ENCODE results near the gene SHC3. TPM values are rescaled to one million over a fixed set of nuclear protein-coding genes. Genes with fewer than 3 reads are reported as not detected.
"Not testable (repeated sequence)": the region's sequence is repeated elsewhere in the genome, so short reads cannot be mapped to it uniquely, and the experiment has no call there.

SHC3 gene, protein sequence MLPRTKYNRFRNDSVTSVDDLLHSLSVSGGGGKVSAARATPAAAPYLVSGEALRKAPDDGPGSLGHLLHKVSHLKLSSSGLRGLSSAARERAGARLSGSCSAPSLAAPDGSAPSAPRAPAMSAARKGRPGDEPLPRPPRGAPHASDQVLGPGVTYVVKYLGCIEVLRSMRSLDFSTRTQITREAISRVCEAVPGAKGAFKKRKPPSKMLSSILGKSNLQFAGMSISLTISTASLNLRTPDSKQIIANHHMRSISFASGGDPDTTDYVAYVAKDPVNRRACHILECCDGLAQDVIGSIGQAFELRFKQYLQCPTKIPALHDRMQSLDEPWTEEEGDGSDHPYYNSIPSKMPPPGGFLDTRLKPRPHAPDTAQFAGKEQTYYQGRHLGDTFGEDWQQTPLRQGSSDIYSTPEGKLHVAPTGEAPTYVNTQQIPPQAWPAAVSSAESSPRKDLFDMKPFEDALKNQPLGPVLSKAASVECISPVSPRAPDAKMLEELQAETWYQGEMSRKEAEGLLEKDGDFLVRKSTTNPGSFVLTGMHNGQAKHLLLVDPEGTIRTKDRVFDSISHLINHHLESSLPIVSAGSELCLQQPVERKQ
- 0.10 TPM for total RNA-seq

DNA sequence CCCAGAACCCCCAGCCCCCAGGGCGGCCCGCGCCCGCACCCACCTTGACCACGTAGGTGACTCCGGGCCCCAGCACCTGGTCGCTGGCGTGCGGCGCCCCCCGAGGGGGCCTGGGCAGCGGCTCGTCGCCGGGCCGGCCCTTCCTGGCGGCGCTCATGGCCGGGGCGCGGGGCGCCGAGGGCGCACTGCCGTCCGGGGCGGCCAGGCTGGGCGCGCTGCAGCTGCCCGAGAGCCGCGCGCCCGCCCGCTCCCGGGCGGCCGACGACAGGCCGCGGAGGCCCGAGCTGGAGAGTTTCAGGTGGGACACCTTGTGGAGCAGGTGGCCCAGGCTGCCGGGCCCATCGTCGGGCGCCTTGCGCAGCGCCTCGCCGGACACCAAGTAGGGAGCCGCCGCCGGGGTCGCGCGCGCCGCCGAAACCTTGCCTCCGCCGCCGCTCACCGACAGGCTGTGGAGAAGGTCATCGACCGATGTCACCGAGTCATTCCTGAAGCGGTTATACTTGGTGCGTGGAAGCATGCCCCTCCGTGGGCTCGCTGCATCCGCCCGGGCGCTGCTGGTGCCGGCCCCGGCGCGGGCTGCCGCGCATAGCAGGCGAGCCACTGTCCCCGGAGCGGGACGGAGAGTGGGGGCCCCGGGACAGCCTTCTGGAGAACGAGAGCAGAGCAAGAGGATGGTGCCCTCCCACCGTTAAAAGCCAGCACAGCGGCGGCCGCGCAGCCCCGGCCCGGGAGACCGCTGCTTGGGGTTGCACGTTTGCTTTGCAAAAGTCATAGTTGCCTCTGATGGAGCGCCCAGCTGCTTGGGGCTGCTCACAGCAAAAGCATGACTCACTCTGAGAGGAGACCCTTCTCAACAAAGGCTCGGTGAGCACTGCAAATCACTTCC is at the start of gene SHC3:
TSS of gene SHC3 (minus strand) at position 875 of the 886 bp plus-strand sequence. CDS start at position 517, 358 bp downstream.
- DNase-seq (ENCODE audit: low spot score) (no peak), ATAC-seq (peak; percentile 2)

DNA sequence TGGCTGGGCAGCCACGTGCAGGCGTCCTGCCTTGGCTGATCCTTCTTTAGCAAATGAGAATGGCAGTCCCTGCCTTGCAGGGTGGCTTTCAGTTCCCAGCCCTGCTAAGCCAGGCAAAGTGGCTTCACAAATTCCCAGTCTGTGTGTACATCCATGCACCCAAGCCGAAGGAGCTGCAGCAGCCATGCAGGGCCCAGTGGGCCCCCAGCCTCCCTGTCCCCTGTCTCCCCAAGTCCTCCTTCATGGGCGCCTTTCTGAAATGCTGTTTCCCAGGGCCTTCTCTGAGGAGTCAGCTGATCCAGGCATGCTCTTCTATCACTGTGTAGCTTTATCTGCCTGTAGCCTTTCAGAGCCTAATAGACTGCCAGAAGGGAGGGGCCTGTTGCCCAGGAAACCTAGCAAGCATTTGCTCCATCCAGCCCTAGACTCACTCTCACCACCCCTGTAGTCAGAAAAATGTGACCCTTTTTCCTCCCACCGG is 47.4 kb upstream of the SHC3 start:
- ATAC-seq = no peak

DNA sequence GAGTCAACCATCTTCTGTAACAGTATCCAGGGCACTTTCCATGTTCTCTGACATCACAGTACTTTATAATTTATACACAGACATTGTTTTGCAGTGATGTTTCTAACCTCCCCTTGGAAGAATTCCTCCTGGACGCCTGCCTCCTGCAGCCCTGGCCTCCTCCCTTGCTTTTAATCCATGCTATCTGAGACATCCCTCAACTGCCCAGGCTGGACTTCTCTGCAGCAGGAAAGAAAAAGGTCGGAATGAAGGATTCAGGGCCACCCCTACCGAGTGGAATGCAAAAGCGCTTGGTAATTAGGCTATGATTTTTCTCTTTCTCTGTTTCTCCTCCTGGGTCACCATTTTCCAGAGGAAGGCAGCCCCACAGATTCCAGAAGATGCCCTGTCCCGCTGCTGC is 47.0 kb upstream of the SHC3 start:
- ATAC-seq (no peak), DNase-seq (ENCODE audit: low spot score) (no peak)

More for the DNA sequence above, 47.4 kb upstream of the SHC3 start:
- no peak for DNase-seq (ENCODE audit: low spot score)

DNA sequence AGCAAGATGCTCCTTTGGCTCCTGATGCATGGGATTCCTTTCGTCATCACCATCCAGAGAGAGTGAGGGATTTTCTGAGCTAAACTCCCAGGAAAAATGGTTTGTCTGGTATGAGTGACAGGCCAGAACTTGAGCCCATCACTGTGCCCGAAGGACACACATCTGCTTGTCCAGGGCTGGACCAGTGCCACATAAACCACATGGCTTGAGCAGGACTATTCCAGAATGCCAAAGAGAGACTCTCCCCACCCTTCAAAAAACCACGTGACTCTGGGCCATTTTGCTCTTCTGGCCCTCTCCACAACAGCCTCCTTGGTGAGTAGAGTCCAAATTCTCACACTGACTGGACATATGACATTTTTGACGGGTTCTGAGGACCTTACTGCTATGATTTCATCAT is 46.4 kb upstream of the SHC3 start:
- no peak for ATAC-seq
- DNase-seq (ENCODE audit: low spot score) = no peak

DNA sequence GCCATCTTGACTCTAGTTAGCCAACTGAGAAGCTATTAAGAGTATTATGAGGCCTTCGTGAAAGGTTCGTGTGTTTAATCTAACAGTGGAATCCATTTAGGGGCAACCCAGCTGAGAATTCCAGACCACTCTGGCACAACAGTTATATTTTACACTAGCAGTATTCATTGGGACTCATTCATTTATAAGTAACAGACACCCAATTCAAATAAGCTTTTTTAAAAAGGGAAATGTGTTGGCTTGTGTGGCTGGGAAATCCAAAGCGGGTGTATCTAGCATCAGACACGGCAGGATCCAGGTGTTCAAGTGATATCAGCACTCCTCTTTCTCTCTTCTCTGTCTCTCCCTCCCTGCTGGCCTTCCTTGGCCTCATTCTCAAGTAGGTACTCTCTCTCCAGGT is 46.0 kb upstream of the SHC3 start:
- no peak for ATAC-seq
- no peak for DNase-seq (ENCODE audit: low spot score)

DNA sequence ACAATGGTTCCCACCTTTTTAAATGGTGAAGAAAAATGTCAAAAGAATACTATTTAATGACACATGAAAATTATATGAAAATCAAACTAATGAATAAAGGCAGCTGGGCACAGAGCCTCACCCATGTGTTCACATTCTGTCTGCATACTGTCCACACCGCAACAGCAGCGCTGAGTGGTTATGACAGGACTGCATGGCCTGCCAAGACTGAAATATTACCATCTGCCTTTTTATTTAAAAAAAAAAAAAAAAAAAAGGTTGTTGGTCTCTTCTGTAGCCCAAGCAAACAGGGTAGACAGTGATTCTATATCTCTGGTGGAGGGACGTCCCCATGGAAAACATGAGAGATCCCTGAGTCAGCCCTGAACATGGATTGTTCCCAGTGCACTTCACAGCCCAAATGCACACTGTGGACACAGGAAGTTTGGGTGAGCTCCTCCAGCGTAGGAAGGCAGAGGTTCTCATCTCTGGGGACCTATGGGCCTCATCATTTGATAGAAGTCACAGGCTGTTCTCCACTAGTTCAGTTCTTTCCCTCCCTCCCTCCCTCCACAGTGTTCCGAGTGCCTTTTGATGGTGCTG is 44.9 kb upstream of the SHC3 start:
- ATAC-seq = no peak

DNA sequence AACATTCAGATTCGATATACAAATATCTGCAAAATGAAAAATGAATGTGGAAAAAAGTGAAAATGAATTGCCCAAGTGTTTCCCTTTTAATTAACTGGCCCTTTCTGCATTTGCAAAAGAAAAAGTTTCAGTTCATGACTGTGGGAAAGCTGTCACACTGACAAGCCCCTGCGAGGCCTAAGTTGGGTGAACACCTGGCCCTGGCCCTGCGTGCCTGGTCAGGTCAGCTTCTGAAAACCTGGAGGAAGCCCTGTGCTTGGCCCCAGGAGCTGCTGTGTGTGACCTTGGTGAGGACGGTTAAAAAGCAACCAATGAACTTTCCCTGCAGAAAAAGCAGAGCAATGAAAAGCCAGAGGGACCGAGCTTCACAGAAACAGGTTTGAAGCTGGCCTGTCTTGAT is 41.0 kb upstream of the SHC3 start:
- no peak for DNase-seq (ENCODE audit: low spot score)
- ATAC-seq = no peak

More for the DNA sequence above, 44.9 kb upstream of the SHC3 start:
- no peak for DNase-seq (ENCODE audit: low spot score)

DNA sequence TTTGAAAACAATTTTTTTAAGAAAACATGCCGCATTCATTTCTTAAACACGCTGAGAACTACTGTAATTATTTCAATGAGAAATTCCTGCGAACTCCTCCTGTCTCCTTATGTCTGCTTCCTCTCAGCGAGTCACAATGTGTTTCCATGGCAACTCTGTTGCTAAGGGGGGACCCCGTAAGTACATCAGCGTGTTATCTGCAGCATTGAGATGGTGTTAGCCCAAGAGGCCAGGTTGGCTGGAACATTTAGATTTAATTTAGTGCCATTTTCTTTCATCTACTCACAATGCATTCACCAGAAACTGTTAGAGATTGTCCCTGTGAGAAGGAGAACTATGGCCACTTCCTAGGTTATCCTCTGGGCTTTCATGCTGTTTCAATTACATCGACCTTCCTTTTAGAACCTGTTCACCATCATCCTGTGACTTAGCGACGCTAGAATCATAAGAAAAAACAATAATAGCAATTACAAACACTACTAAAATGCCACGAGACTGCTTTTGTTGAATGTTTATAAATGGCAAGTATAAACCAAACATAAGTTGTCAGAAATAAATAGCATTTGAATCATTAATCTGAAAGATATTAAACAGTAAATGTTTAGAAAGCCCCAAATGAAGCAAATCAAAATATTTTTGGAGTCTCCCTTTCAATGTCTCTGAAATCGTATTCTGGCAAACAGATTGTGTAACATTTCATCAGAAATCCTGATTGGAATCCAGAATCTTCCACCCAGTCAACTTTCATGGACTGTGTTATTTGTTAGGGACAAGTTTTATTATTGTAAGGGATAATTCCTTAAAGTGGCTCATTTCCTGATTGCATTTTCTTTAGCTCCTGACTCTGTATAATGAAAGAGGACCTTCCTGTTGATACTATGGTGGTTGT is 39.7 kb upstream of the SHC3 start:
- no peak for DNase-seq (ENCODE audit: low spot score)
- ATAC-seq = peak; percentile 52

DNA sequence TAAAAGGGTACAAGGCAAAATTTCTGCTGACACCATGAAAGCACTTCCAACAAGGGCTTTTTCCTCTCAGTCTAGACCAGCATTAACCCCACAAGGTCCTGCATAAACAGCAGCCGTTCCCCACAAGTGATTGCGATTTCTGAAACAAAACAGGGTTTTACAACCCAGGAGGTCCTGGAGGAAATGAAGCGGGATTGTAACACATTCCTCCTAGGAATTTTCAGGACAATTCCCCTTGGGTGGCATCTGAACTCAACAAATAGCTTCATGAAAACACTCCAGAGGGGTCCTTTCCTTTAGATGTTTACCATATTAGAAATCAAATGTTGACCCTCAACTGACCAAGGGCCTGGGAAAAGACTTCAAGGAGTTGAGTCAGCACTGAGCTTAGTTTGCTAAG is 36.7 kb upstream of the SHC3 start:
- DNase-seq (ENCODE audit: low spot score) (no peak), ATAC-seq (no peak)

DNA sequence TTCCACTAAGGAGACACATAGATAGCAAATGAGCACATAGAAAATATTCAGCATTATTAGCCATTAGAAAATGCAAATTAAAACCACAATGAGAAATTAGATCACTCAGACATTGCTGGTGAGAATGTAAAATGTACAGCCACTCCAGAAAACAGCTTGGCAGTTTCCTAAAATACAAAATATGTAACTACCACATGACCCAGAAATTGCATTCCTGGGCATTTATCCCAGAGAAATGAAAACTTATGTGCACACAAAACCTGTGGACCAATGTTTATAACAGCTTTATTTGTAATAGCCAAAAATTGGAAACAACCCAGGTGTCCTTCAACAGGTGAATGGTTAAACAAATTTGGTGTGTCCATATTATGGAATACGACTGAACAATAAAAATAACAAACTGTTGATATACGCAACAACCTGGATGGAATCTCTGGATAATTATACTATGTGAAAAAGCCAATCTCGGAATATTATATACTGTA is 34.8 kb upstream of the SHC3 start:
- DNase-seq (ENCODE audit: low spot score) = no peak
- ATAC-seq = no peak

DNA sequence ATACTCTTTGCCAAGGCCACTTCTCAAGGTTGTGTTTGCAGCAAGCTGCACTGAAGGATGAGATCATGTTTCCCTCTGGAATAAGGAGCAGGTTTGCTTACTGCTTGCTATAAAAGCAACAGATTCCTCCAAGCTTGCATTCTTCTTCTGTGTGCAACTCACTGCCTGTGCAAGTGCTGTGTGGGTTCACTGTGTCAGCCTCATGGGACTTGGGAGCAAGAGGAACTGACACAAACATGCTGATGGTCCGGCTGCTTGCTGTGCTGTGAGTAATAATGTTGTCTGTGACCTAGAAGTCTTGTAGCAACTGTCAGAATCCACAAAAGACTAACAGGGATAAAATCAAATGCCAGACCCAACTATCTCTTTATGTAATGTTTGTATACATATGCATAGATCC is 33.6 kb upstream of the SHC3 start:
- no peak for DNase-seq (ENCODE audit: low spot score)
- ATAC-seq = no peak

DNA sequence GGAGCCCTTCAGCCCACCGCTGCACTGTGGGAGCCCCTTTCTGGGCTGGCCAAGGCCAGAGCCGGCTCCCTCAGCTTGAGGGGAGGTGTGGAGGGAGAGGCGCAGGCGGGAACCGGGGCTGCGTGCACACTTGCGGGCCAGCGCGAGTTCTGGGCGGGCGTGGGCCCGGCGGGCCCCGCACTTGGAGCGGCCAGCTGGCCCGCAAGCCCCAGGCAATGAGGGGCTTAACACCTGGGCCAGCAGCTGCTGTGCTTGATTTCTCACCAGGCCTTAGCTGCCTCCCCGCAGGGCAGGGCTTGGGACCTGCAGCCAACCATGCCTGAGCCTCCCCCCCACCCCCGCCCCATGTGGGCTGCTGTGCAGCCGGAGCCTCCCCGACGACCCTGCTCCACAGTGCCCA is 30.7 kb upstream of the SHC3 start:
- not testable (repeated sequence) for DNase-seq (ENCODE audit: low spot score); ATAC-seq

DNA sequence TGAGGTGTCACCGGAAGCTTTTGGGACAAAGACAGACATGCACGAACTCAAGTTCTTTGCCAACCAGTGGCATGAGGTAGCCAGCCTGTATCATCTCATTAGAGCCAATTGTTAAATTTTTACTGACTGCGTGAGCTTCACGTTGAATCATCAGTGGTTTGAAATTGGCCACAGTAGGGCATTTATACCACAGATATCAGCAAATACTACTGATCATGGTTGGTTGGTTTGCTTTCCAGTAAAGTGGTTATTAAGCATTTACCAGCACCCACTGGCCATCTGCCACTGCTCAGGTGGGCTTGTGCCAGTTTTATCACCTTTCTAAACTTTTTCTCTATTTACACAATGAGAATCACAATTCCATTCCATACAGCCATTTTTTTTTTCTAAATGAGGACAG is 28.4 kb upstream of the SHC3 start:
- DNase-seq (ENCODE audit: low spot score) = no peak
- ATAC-seq = no peak

DNA sequence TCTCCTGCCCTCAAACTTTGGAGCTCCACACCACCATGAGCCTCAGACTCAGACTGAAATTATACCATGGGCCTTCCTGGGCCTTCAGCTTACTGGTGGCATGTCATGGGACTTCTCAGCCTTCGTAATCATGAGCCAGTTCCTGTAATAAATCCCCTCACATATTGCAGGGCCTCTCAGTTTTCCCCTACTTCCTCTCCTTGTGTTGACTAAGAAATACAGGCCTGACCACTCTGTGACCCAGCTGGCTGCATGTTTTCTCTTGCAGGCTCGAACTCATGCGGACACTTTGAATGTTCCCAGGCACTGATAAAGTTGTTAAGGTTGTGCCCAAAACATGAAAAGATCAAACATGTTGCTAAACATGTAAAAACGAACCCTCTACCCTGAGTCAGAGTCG is 26.2 kb upstream of the SHC3 start:
- ATAC-seq (no peak), DNase-seq (ENCODE audit: low spot score) (no peak)

DNA sequence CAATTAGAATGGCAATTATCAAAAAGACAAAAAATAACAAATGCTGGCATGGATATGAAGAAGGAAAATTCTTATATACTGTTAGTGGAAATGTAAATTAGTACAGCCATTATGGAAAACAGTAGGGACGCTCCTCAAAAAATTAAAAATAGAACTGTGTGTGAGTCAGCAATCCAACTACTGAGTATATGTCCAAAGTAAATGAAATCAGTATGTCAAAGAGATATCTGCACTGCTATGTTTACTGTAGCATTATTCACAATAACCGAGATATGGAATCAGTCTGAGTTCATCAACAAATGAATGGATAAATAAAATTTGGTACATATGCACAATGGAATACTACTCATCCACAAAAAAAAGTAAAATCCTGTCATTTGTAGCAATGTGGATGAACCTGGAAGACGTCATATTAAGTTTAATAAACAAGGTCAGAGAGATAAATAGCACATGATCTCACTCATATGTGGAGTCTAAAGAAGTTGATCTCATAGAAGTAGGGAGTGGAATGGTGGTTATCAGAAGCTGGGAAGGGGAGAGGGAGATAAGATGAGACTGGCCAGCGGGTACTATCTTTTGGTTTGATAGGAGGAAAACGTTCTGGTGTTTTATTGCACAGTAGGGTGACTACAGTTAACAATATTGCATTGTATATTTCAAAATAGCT is 16.6 kb upstream of the SHC3 start:
- ATAC-seq = no peak

DNA sequence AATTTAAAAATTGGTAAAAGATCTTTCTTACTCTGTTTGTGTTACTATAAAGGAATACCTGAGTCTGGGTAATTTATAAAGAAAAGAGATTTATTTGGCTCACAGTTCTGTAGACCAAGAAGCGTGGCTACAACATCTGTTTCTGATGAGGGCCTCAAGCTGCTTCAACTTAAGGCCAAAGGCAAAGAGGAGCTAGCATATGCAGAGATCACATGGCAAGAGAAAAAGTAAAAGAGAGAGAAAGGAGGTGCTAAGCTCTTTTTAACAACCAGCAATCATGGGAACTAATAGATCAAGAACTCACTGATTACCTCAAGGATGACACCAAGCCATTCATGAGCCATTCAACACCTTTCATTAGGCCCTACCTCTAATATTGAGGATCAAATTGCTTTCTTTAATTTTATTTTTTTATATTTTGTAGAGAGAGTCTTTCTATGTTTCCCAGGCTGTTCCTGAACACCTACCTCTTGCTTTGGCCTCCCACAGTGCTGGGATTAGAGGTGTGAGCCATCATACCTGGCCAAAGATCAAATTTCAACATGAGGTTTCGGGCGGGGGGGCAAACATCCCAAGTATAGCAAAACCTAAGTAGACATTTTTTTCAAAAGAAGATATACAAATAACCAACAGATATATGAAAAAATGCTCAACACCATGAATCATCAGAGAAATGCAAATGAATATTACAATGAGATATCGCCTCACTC is 16.0 kb upstream of the SHC3 start:
- DNase-seq (ENCODE audit: low spot score) (no peak), ATAC-seq (no peak)

More for the DNA sequence above, 16.6 kb upstream of the SHC3 start:
- no peak for DNase-seq (ENCODE audit: low spot score)

DNA sequence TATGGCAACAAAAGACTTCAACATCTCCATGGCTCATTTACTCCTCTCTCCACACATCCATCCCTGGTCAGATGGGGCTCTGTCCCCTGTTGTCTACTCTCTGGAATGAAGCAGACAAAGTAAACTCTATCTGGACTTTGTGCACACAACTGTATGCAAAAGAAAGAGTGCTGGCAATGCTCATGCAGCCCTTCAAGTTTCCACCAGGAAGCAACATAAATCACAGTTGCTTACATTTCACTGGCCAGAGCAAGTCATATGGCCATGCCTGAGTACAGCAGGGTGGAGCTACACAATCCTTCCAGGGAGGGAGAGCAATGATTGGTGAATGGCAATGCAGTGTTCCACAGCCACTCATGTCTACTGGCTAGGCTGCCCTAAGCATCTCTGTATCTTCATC is 12.4 kb upstream of the SHC3 start:
- ATAC-seq (no peak), DNase-seq (ENCODE audit: low spot score) (no peak)

DNA sequence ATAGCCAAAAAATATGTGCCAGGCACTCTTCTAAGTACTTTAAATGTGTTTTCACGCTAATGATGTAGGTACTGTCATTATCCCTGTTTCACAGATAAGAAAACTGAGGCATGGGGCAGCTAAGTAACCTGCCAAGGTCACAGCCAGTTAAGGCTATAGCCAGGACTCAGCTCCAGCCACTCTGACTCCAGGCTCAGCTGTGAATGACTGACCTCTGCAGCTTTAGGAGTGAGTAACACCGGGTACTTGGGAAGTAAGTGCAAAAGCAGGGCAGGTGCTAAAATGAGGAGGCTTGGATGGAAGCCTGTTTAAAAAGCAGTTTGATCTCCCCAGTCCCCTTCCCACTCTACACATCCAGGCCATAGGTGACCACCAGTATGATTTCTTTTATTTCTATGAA is 10.6 kb upstream of the SHC3 start:
- DNase-seq (ENCODE audit: low spot score) = no peak
- ATAC-seq = no peak

DNA sequence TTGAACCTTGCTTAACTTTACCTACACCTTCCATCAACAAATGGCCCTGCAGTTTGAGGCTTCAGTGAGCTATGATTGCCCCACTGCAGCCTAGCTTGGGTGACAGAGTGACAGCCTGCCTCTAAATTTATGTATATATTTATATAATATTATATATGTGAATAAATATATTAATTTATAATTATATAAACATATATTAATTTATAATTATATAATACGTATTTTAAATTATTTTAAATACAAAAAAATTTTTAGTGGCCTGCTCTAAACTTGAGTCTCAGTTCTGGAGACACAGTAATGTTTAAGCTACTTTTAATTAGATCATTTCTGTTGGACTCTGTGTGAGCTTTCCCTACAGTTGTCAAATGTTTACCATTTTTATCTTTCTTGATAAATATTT is 9.3 kb upstream of the SHC3 start:
- DNase-seq (ENCODE audit: low spot score) (no peak), ATAC-seq (no peak)
